GM18511 (cell line): Measurements from ENCODE around the gene CASTOR1.

Experiments used
- ATAC-seq: cut with Tn5 transposase; IDR thresholded peaks from one replicate; pipeline ENCODE4 v1.9.1; 2021; ENCODE audit warnings: mild to moderate bottlenecking, moderate library complexity; ENCODE audit not compliant: unreplicated experiment

Gene CASTOR1

GRCh38 chr22:30301995-30302809, 12.9 kb upstream of the CASTOR1 start:
- ATAC-seq: no peak

DNA sequence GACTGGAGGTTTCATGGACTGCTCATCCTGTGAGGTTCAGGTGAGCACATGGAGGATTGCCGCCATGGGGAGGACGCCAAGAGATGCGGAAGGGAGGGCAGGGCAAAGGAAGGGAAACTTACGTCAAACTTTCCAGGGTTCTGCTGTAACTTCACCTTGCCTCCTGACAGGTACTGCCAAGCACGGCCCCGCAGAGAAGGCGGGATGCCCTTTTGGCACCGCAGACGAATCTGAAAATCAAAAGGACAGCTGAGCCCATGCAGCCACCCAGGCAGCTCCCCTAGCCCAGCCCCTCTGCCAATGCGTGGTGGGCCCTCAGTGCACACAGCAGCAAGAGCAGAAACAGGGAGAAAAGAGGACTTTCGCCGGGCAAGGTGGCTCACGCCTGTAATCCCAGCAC, 10.0 kb upstream of the CASTOR1 start:
- no peak for ATAC-seq

- ATAC-seq: no peak
These were observed 8.8 kb upstream of the CASTOR1 start for GRCh38 chr22:30297991-30298701.

- no peak for ATAC-seq
These were observed 8.1 kb upstream of the CASTOR1 start for GRCh38 chr22:30297276-30297990.

- ATAC-seq: no peak
These were observed 7.5 kb upstream of the CASTOR1 start for GRCh38 chr22:30296833-30297232.

- no peak for ATAC-seq
These were observed 7.0 kb upstream of the CASTOR1 start for GRCh38 chr22:30296324-30296723.

DNA sequence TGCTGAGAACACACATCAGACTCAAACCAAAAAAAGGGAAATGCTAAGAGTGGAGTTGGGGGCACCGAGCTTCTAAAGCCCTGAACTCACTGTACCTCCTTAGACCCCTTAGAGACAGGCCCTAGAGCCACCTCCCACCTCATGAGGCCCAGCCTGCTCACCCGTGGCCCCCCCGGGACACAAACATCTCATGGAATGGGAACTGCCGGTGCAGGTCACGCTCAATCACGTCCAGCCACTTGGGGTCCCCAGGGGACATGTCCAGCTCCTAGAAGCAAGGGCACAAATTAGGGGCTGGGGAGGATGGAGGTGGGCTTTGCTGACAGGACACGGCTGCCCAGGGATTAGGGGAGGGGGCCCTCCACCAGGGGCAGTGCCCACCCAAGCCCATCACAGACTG, 6.3 kb upstream of the CASTOR1 start:
- ATAC-seq: no peak

- no peak for ATAC-seq
These were observed 5.5 kb upstream of the CASTOR1 start for GRCh38 chr22:30294830-30295229.

DNA sequence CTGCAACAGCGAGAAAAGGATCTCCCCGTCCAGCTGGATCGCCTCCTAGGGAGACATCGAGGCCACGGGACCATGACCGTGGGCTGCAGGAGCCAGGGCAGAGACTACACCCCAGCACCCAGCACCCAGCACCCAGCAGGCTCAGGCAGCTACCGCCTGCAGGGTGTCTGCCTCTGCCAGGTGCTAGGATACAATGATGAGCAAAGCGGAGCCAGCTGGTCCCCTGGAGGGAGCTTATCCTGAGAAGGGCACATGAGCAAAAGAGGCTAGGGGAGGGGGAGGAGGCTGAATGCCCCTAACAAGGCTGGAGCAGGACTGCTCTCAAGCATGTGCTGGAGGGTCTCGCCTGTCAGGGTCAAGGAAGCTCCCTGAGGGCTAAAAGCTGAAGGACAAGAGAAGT, 4.8 kb upstream of the CASTOR1 start:
- ATAC-seq: no peak

DNA sequence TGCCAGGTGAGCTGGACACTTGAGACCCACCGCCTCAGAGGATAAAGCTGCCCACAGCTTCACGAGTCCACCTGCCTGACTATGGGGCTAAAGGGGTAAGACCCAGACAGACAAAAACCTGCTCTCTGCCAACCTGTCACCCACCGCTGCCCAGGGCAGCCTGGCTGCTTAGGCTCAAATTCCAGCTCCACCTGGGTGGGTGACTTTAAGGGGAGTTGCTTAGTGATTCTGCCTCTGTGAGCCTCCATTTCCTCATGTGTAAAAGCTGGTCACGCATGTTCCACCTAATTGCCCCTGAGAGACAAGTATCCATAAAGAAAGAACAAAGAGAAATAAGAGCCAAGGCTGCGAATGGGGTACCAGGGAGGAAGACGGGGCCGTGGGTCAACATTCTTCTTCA, 3.7 kb upstream of the CASTOR1 start:
- ATAC-seq: no peak

GRCh38 chr22:30292069-30292970, 3.0 kb upstream of the CASTOR1 start:
- ATAC-seq: no peak

DNA sequence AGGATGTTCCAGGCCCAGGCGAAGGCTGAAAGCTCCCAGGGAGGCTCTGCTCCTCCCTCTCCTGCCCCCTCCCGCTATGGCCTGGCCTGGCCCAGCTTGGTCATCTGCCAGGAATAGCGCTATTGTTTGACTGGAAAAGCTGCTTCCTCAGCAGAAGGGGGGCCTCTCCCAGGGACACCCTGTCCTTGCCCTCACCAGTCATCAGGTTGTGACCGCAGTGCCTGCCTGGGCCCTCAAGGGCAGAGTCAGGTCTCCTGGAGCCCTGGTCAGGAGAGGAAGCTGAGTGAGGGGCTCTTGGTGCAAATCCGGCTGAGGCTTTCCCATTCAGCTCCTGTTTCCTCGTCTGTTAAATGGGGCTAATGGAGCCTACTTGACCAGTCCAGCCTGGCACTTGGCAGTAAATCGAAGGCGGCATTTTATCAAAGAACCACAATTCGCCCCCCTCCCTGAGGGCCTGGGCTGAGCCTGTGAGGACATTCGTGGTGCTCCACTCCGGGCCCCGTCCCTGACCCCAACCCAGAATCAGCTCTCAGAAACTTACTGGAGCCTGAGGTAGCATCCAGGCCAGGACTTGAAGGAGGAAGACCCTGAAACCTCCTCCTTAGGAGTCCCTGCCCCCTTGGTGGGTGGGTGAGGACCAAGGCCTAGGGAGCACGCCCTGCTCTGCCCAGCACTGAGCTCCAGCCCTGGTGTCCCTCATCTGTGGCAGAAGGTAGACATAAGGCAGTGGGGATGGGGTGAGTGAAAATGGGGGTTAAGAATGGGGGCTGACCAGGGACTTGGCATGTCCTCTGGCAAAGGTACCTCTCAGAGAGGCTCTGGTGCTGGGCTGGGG, 2.0 kb upstream of the CASTOR1 start:
- no peak for ATAC-seq

DNA sequence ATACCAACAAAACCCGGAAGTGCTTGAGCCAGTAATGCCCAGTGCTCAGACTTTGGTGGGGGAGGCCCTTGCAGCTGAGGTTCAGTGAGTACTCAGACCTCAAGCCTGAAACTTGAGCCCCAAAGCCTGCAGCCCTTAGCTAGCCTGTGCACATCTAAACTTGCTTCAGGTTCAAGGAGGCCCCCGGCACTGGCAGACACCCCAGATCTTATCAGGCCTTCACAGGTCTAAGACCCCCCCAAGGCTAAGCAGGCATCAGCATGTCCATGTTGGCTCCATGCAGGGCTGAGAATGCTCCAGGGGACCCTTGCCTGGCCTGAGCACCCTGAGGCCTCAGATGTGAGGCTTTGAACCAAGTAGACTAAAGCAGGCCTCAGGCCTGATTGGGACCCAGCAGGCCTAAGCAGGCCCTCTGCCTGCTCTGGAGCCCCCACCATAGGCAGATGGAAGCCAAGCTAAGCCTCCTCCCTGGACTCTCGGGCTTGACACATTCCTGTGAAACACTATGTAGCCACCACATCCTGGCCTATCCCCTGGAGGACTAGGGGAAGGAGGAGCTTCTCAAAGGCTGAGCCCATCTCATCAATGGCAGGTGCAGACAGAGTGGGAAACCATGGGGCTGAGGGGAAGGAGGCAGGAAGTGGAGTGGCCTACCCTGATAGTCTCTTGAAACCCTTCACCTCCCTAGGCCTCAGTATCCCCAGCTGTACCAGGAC, 1.2 kb upstream of the CASTOR1 start:
- ATAC-seq: no peak

- ATAC-seq: peak; percentile 21
These were observed 642 bp upstream of the CASTOR1 start for GRCh38 chr22:30289980-30290313.

- ATAC-seq: no peak
These were observed 725 bp downstream of the CASTOR1 start for GRCh38 chr22:30288419-30289140.

DNA sequence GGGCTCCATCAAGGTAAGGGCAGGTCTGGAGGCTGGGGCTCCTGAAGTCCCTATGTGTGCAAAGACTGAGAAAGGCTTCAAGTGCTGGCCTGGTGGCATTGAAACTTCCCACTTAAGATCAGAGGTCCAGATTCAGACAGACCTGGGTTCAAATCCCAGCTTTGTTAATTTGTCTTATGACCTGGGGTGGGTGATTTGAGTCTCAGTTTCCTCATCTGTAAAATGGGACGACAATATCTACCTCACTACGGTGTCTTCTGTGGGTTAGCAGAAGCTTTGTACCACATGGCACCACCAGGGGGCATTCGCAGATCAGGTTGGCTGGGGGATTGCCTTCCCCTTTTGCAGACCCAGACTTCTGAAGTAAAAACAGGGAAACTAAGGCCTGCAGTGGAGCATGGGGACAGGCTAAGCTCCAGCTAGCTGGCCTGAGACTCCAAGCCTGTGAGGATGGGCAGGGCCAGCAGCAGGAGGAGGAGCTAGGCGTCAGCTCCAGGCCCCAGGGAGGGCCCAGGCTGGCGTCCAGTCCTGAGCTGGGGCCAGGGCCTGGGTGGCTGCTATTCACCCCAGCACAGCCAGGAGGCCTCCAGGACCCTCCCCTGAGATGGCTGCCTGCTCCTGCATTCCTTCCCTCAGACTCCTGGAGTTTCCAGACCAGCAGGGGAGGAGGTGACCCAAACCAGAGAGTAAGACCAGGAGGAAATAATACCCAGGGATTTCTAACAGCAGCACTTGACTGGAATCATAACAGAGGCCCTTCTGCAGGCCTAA, 1.5 kb downstream of the CASTOR1 start:
- ATAC-seq: no peak

- ATAC-seq: no peak
These were observed 2.3 kb downstream of the CASTOR1 start for GRCh38 chr22:30286813-30287647.
